IPS-18a (cell line): ENCODE measurements around the gene DSCAM.

ENCODE experiments used
- H3K27ac ChIP-seq: one replicate; pipeline ENCODE4 v1.5.1; 2013; ENCODE audit warnings: low read length
- H3K27me3 ChIP-seq: one replicate; pipeline ENCODE4 v1.6.1; 2013; ENCODE audit warnings: mild to moderate bottlenecking, low read length; ENCODE audit not compliant: control insufficient read depth, insufficient read depth
- H3K36me3 ChIP-seq: one replicate; pipeline ENCODE4 v1.6.1; 2013; ENCODE audit warnings: low read depth, low read length; ENCODE audit not compliant: control insufficient read depth
- H3K4me1 ChIP-seq: one replicate; pipeline ENCODE4 v1.6.1; 2013; ENCODE audit warnings: low read depth, low read length; ENCODE audit not compliant: control insufficient read depth
- H3K4me3 ChIP-seq: one replicate; pipeline ENCODE4 v1.5.1; 2013; ENCODE audit warnings: low read length
- H3K9ac ChIP-seq: one replicate; pipeline ENCODE4 v1.6.1; 2013; ENCODE audit warnings: mild to moderate bottlenecking, low read length, moderate library complexity
- H3K9me3 ChIP-seq: one replicate; pipeline ENCODE4 v1.6.1; 2013; ENCODE audit warnings: low read depth, low read length; ENCODE audit not compliant: control insufficient read depth

The DSCAM gene

DNA sequence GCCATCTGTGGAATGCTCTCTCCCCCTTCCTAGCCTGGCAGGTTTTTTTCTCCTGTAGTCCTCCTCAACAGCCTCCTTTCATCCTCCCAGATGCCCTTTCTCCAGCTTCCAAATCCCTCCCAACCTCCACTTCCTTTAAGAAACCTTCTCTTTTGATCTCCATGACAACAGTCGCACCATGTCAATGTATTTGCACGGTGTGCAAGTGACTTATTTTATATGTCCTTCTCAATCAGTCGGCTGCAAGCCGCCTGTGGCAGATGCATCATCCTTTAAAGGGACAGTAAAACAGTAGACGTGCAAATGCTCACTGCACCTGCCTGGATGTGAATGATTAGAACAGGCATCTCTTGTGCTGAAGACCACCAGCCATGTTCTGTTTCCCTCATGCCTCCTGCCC is 694.5 kb downstream of the DSCAM start:
- Histone ChIP-seq H3K36me3 (no peaks in the 10 kb centered on the region), H3K9me3 (no peaks in the 10 kb centered on the region), H3K27me3 (no peaks in the 10 kb centered on the region), H3K27ac (no peak overlapping the region), H3K4me1 (no peaks in the 10 kb centered on the region), H3K4me3 (no peak overlapping the region), H3K9ac (no peak overlapping the region)

DNA sequence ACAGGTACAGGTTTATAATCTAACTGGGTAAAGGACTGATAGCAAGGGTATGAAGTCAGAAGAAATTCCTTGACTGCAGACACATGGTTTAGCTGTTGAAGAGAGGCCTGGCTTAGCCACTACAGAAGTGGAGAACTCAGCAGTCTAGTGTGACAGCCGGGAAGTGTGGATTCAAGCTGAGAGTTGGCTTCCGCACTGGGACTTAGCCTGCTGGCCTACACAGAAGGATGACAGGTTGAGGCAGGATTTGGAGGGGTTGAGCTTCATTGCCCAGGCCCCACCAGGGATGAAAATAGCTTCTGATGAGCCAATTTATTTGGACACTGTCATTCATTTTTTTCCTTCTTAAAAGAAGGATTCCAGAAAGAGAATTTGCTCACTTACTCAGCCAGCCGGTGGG is 695.3 kb downstream of the DSCAM start:
- no peak overlapping the region for H3K9ac ChIP-seq
- H3K4me3 ChIP-seq = no peak overlapping the region
- no peaks in the 10 kb centered on the region for H3K36me3 ChIP-seq
- no peak overlapping the region for H3K27ac ChIP-seq
- H3K27me3 ChIP-seq = no peaks in the 10 kb centered on the region
- no peaks in the 10 kb centered on the region for H3K9me3 ChIP-seq
- H3K4me1 ChIP-seq = no peaks in the 10 kb centered on the region

DNA sequence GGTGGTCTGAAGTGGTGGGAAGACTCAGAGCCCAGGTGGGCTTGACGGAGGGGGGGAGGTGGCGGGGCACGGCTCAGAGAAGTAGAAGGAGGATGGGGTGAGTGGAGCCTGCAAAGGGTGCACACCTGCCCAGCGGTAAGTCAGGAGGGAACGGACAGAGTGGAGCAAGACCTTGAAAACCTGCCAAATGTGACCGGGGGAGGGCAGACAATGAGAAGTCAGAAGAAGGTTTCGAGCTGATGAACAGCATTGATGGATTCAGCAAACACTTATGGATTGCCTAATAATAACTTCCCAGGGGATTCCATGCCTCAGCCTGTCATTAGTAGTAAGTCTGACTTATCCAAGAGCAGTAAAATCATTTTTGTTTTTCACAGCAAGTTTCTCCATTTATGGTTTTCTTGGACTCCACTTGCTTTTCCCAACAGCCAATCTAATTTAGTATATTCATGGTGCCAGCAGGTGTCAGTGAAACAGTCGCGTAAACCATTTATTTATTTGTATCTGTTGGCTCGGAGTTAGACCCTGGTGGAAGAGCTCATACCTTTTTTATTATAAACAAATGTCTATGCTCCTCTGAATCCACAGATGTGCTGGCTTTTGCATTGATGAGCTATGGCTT is 700.6 kb downstream of the DSCAM start:
- Histone ChIP-seq H3K9me3 (no peaks in the 10 kb centered on the region), H3K4me3 (no peak overlapping the region), H3K36me3 (no peaks in the 10 kb centered on the region), H3K9ac (no peak overlapping the region), H3K27me3 (no peaks in the 10 kb centered on the region), H3K4me1 (no peaks in the 10 kb centered on the region), H3K27ac (no peak overlapping the region)

DNA sequence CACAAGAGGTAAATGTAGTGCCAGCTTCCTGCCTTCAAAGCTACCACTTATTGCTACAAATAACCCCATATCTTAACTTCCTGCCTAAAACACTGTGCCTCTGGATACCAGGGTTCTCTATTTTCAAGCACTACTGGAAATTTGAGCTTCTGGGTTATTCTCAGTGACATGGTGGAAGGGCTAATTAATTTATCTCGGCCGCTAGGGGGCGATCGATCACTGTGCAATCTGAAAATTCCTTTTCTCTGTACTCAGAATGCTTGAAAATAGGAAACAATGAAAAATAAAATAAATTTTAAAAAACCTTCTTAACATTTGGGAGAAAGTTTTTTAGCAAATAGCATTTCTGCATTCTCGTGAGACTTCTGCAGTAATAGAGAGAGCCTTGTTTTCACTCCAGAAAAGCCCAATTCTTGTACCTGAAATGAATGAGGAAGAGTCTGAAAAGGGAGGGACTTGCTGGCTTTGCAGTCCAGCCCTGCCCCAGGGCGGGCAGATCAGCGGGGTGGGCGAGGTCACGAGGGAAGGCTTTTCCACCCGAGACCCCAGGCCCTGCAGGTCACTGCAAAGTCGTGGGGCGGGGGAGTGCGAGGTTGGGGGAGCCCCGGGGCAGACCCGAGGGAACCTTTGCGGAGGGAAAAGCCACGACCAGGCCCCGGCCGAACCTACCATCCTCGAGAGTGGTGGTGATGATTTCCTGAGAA is 703.0 kb downstream of the DSCAM start:
- no peaks in the 10 kb centered on the region for H3K9me3 ChIP-seq
- no peak overlapping the region for H3K9ac ChIP-seq
- no peaks in the 10 kb centered on the region for H3K27me3 ChIP-seq
- H3K27ac ChIP-seq = no peak overlapping the region
- H3K36me3 ChIP-seq = no peaks in the 10 kb centered on the region
- H3K4me1 ChIP-seq = no peaks in the 10 kb centered on the region
- no peak overlapping the region for H3K4me3 ChIP-seq

DNA sequence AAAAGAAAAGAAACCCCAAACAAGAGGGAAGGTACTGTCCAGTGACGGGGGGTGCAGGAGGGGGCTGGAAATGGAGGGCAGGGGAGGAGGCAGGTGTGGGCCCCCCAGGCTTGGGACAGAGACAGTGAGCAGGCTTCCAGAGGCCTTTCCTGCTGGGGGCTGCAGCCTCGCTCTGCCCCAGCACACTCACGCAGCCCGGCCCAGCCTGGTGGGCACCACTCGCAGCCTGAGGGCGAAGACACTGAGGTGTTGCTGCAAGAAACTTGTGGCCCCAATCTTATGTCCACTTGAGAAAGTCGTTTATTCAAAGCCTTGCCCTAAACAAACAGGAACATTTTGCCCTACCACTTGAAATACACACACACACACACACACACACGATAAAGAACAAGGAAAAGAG is 705.3 kb downstream of the DSCAM start:
- H3K9me3 ChIP-seq = no peaks in the 10 kb centered on the region
- no peaks in the 10 kb centered on the region for H3K4me1 ChIP-seq
- no peaks in the 10 kb centered on the region for H3K36me3 ChIP-seq
- H3K4me3 ChIP-seq = no peak overlapping the region
- H3K27me3 ChIP-seq = no peaks in the 10 kb centered on the region
- no peak overlapping the region for H3K27ac ChIP-seq
- H3K9ac ChIP-seq = no peak overlapping the region

DNA sequence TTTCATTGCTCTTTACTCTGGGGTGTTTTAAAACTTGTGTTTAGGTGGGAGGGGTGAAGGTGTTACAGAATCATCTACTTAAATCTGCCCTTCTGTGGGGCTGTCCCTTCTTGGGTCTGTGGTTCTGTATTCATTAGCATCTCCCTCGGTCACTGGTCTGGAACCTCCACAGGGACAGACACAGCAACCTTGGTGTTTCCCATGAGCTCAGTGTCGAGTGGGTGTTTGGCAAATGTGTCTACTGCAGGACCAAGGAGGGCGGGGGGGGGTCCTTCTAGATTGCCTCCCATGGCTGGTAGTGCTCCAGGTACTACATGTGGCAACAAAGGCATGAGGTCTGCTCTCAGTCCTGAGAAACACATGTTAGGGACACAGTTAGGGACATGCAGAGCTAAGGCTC is 706.3 kb downstream of the DSCAM start:
- Histone ChIP-seq H3K27me3 (no peaks in the 10 kb centered on the region), H3K4me1 (no peaks in the 10 kb centered on the region), H3K9me3 (no peaks in the 10 kb centered on the region), H3K27ac (no peak overlapping the region), H3K9ac (no peak overlapping the region), H3K4me3 (no peak overlapping the region), H3K36me3 (no peaks in the 10 kb centered on the region)

DNA sequence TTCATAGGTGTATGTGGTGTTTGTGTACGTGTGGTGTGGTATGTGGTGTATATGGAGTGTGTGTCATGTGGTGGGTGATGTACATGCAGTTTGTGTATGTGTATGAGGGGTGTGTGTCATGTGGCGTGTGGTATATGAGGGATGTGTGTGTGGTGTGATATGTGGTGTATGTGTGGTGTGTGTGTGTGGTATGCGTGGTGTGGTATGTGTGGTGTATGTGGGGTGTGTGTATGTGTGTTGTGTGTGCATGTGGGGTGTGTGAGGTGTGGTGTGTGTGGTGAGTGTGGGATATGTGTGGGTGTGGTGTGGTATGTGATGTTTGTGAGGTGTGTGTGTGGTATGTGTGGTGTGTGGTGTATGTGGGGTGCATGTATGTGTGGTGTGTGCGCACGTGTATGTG is 707.3 kb downstream of the DSCAM start:
- H3K4me1 ChIP-seq = no peaks in the 10 kb centered on the region
- no peak overlapping the region for H3K9ac ChIP-seq
- no peak overlapping the region for H3K27ac ChIP-seq
- H3K36me3 ChIP-seq = no peaks in the 10 kb centered on the region
- H3K4me3 ChIP-seq = no peak overlapping the region
- no peaks in the 10 kb centered on the region for H3K9me3 ChIP-seq
- H3K27me3 ChIP-seq = no peaks in the 10 kb centered on the region

DNA sequence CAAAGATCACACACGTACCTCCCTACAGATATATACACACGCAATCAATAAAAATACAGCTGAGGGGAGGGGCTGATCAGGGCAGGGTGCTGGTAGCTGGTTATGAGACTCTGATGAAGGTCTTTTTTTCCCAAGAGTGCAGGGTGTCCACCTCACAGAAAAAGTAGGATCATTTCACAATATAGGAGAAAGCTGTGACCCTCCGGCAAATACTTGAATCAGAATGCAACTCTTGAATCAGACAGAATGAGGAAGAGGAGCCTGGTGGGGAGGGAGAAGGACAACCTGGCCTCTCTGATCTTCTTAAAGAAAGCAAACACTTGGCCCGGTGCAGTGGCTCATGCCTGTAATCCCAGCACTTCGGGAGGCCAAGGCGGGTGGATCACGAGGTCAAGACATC is 710.4 kb downstream of the DSCAM start:
- no peak overlapping the region for H3K4me3 ChIP-seq
- no peaks in the 10 kb centered on the region for H3K27me3 ChIP-seq
- H3K9me3 ChIP-seq = no peaks in the 10 kb centered on the region
- no peaks in the 10 kb centered on the region for H3K4me1 ChIP-seq
- no peak overlapping the region for H3K27ac ChIP-seq
- H3K36me3 ChIP-seq = no peaks in the 10 kb centered on the region
- H3K9ac ChIP-seq = no peak overlapping the region

DNA sequence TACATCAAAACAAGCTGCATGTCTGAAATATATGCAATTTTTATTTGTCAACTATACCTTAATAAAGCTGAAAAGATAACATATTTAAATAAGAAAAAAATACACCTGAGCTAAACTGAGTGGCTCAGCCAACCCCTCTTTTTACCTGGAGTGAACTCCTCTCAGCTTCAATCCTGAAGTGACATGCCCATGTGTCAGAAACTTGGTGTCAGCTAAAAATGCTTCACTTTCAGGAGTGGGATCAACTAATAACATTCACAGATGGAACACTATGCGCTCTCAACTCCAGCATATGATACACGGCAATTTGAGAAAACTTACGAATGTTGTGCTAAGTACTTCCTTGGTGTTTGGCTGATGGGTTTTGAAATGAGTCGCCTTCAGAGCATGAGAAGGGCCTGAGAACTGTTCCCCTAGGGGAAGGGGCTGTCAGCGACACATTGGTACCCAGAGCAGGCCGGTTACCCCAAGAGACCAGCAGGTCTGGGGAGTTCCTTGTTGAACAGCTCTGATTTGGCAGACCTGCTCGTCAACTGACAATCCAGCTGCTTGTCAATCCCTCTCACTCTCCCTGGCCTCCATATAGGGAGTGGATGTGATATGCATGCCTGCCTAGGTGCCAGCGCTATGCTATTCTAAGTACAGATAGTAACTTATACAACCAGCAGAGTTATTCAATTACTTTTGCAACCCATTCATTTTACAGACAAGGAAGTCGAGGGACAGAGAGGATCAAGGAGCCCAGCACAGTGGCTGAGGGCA is 712.0 kb downstream of the DSCAM start:
- H3K36me3 ChIP-seq = no peaks in the 10 kb centered on the region
- H3K4me1 ChIP-seq = no peaks in the 10 kb centered on the region
- H3K4me3 ChIP-seq = no peak overlapping the region
- H3K27ac ChIP-seq = no peak overlapping the region
- H3K27me3 ChIP-seq = no peaks in the 10 kb centered on the region
- H3K9ac ChIP-seq = no peak overlapping the region
- H3K9me3 ChIP-seq = no peaks in the 10 kb centered on the region

DNA sequence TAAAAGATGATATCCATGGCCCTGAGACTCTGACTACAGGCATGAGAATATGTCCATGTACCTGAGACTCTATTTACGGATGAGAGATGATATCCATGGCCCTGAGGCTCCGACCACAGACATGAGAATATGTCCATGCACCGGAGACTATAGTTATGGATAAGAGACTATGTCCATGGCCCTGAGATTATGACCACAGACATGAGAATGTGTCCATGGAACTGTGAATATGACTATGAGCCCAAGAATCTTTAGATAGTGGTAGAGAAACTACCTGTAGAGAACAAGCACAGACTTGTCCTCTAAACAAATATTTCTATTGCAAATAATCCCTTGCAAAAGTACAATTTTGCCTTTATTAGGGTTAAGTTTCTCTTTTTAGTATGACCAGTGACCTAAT is 716.5 kb downstream of the DSCAM start:
- Histone ChIP-seq H3K9ac (no peak overlapping the region), H3K9me3 (no peaks in the 10 kb centered on the region), H3K27me3 (no peaks in the 10 kb centered on the region), H3K4me3 (no peak overlapping the region), H3K27ac (no peak overlapping the region), H3K36me3 (no peaks in the 10 kb centered on the region), H3K4me1 (no peaks in the 10 kb centered on the region)

DNA sequence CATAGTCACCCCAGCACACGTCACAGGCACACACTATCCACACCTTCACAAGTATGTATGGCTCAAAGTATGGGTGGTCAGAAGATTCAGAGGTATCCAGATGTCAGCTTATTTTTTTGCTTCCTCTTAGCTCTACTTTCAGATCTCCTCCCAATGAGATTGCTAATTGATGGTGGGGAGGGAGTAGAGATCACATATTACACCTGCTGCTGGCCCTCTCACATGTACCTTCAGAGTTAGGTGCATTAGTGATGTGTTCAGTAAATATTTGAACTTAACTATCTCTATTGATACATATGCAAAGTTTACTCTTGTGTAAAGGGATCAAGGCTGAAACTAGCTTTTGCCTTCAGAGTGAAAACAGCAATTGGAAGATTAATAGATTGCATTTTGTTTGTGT is 717.1 kb downstream of the DSCAM start:
- Histone ChIP-seq H3K27ac (no peak overlapping the region), H3K36me3 (no peaks in the 10 kb centered on the region), H3K9me3 (no peaks in the 10 kb centered on the region), H3K27me3 (no peaks in the 10 kb centered on the region), H3K4me3 (no peak overlapping the region), H3K9ac (no peak overlapping the region), H3K4me1 (no peaks in the 10 kb centered on the region)

DNA sequence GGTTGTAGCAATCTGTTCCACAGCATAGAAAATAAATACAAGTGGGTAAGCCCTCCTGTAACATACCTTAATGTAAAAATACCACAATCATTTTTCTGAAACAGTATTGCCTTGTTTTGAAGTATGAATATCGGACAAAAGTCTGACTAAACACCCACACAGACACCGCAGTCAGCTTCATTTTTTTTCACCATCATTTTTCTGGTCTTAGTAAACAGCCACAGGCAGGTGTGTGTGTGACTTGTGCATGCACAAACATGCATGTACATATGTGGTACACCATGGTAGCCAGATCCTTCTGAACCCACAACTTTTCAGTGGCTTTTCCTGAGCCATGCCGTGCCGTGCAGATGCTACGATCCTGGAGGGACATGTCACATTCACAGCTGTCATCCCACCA is 718.1 kb downstream of the DSCAM start:
- Histone ChIP-seq H3K9me3 (no peaks in the 10 kb centered on the region), H3K4me3 (no peak overlapping the region), H3K36me3 (no peaks in the 10 kb centered on the region), H3K9ac (no peak overlapping the region), H3K4me1 (no peaks in the 10 kb centered on the region), H3K27me3 (no peaks in the 10 kb centered on the region), H3K27ac (no peak overlapping the region)
